HG03139 (cell line): ENCODE results near the gene PI3.
"Not testable (repeated sequence)": the region's sequence is repeated elsewhere in the genome, so short reads cannot be mapped to it uniquely, and the experiment has no call there.

ENCODE experiments used
- ATAC-seq: cut with Tn5 transposase; IDR thresholded peaks from one replicate; pipeline ENCODE4 v1.9.1; 2021; ENCODE audit not compliant: unreplicated experiment

The PI3 gene, protein sequence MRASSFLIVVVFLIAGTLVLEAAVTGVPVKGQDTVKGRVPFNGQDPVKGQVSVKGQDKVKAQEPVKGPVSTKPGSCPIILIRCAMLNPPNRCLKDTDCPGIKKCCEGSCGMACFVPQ

DNA sequence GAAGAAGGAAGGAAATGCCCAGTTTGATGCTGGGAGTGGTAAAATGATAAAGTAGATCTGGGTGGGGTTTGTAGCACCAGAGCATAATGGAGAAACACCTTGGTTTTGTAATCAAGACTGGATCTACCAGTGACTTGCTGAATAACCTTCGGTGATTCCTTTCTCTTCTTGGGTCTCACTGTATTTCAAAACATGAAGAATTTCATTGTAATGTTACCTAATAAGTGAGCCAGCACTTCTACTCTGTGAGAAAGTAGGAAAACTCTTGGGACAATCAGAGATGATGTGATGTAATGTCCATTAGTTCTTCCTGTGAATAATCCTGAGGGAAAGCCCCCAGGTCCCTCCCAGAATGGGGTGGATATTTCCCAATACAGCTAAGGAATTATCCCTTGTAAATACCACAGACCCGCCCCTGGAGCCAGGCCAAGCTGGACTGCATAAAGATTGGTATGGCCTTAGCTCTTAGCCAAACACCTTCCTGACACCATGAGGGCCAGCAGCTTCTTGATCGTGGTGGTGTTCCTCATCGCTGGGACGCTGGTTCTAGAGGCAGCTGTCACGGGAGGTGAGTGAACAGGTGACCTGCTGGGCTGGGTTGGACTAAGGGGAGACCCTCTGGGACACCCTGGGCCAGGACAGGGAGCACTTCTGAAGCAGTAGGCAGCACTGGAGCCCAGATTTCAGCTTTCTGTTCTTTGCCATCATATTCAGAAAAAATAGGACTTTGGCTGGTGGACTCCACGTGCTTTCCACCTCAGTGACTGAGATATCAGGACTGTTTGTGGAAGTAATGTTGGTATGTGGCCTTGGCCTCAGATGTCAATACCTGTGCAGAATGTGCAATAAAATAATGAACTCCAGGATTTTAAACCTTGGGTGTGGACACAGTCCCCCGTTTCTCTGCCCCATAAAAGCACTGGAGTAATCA lies at the start of gene PI3:
PI3 (plus strand) TSS at position 469 of the 931 bp plus-strand sequence; CDS start at position 490, 21 bp downstream.
- no peak for ATAC-seq

DNA sequence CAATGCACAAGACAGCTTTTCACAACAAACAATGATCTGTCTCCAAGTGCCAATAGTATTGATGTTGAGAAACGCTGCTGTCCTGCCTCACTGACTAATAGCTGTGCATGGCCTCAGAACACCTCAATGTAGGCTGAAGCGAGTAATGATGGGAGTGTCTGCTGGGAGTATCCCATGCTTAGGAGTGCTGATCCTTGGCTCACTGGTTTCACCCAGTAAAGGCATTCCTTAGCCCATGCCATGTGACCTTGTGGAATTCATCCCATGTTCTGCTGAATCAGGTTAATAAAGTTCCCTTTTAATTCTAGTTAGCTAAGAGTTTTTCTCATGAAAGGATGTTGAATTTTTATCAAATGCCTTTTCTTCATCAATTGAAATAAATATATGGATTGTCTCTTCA lies 46.6 kb upstream of the PI3 start:
- ATAC-seq = no peak

DNA sequence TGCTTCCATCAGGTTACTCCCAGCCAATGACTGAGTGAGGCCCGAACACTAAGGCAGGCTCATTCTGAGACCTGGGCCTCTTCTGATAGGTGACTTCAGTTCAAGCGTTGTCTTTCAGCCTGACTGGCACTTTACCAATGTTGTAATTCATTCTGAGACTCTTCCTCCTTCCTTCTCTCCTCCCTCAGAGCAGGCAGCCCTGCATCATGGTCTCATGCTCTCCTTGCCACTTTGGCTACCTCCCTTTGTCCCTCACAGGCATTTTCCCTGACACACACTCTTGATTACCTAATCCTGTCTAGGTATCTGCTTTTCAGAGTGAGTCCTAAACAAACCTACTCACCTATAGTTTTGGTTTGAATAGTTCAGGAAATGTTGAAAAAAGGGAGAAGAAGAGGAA lies 37.8 kb upstream of the PI3 start:
- ATAC-seq = no peak

DNA sequence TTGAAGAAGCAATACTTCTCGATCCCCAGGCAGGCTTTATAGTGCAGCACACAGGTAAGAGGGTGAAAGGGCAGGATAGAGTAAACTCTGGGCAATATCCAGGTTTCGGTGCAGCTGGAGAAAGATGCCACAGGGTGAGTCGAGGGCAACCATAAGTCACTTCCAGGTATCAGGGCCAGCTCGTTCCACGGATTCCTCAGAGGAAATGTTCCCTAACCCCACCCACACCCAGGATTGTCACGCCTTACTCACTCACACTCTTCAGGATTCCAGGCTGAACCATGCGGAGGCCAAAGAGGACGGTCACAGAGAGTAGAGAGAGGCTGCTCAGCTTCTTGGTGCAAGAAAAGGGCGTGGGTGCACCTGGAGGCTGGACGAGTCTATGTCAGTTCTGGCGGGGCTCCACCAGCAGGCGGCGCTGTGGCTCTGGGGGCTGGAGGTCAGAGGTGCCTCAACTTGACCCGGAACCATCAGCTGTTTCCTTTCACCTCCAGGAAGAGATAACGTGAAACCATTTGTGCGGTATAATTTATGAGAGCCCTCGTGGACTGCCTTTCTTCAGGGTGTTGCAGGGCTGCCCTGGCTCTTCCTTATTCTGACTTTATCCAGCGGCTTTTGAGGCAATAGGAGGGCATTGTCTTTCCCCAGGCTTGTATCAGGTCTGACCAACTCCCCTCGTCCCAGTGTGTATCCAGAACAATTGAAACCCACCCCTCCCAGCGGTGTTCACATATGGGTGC lies 36.0 kb upstream of the PI3 start:
- ATAC-seq = no peak

DNA sequence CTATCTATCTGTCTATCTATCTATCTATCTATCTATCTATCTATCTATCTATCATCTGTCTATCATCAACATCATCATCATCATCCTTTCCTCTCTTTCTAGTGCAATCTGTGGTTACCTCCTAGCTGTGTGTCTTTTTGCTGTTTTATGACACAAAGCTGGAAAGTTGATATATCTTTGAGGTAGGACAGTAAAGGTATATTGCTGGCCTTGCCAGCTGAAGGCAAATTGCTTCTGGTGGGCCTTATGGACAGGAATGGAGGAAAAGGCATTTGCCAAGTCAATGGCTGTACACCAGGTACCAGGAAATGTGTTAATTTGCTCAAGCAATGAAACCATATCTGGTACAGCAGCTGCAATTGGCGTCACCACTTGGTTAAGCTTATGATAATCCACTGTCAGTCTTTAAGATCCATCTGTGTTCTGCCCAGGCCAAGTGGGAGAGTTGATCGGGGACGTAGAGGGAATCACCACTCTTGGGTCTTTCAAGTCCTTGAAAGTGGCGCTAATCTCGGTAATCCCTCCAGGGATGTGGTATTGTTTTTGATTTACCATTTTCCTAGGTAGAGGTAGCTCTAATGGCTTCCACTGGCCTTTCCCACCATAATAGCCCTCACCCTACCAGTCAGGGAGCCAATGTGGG lies 34.8 kb upstream of the PI3 start:
- ATAC-seq = not testable (repeated sequence)

DNA sequence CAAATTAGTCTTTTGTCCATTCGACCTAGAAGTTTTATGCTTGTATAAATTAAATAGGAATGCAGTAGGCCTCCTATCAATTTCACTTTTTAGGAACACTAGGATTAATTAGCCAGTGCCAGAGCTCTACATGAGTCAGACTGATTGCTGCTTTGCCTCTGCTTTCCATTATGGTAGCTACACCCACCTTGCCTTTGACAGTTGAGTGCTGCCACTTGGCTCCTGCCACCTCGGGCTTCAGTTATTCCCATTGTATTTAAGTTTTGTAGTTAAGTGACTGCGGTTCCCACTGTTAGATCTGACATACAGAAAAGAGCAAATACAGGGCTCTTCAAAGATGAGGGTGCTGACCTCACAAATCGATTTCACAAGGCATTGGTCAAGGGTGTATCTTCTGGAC lies 33.9 kb upstream of the PI3 start:
- no peak for ATAC-seq

DNA sequence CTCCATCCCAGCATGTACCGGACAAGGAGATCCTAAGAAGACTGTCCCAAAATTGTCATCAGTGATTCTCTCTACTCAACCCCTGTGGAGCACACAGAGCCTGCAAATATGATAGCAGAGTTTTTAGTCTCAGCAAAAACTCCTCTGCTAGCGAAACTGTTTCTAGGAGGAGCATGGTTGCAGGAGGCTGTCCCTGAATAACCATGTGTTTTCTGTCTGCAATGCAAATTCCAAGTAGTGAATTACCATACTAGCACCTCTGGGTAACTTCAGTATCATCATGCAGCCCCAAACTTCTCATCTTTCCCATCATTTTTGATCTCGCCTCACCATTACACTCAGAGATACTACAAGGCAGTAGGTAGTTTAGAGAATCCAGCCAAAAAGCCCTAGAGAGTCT lies 25.6 kb upstream of the PI3 start:
- no peak for ATAC-seq

DNA sequence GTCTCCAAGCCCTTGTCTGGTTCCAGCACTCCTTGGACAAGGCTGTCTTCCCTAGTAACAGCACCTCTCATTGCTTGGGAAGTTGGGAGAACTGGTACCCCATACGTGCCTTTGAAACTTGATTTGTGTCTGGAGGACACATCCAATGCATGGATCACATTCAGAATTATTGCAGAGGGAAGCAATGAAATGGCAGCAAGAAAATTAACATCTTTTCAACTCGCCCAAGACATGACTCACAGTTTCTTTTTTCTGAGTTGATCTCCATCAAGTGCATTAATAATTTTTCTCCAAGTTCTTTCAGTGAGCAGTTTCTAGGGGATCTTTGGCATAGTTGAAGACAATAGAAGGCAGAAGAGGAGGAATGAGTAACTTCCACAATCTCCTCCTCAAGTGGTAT lies 22.3 kb upstream of the PI3 start:
- ATAC-seq = no peak

DNA sequence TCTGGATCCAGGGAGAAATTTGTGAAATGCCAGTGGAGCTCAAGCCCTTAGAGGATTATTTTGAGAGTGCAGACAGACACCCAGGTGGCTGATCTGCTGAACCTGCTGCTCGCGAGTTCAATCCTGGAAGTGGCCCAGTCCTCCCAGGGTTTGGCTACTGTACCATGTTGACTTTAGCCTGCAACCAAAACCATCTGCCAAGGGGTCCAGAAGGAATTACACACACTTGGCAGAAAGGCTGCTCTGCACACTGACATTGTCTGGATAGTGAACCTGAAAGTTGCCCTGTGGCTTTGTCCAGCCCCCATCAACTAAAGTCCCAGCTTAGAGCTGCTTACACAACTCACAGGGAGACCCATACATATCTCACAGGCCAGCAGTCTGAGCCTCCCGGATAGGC lies 21.6 kb upstream of the PI3 start:
- no peak for ATAC-seq

DNA sequence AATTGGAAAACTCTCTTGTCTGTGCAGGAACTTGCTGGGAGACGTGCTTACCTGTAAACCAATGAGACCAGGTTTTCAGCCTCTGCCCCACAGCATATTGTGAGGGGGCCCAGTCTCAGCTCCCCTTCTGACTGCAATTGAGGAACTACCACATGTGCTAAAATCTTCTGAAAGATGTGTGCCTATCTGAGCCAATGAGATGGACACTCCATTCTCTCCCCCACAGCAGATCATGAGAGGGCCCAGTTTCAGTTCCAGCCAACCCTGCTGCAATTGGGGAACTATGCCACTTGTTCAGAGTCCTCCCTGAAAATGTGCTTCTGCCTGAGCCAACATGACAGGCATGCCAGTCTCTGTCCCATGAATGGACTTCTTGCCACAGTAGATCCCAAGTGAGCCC lies 20.9 kb upstream of the PI3 start:
- ATAC-seq = no peak

DNA sequence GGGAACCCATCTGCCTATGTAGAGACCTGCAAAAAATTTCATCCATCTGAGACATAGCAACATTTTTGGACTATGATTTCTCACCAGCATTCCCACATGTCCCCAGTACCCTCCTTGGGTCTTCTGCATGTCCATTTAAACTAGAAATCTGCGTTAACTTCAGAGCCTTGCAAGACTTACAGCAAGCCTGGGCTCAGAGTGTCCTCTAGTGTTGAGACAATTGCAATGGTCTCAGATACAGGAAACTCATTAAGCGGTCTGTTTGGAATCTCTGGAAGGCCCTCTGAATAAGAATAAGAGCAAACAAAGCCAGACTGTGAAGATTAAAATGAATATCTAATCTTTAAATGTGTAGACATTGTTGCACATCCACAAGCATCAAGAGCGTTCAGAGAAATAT lies 20.5 kb upstream of the PI3 start:
- ATAC-seq = no peak

DNA sequence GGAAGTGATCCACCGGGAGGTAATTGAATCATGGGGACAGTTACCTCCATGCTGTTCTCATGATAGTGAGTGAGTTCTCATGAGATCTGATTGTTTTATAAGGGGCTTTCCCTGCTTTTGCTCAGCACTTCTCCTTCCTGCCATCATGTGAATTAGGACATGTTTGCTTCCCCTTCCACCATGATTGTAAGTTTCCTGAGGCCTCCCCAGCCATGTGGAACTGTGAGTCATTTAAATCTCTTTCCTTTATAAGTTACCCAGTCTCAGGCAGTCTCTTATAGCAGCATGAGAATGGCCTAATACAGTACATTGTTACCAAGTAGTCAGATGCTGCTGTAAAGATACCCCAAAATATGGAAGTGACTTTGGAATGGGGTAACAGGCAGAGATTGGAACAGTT lies 19.9 kb upstream of the PI3 start:
- ATAC-seq = not testable (repeated sequence)

DNA sequence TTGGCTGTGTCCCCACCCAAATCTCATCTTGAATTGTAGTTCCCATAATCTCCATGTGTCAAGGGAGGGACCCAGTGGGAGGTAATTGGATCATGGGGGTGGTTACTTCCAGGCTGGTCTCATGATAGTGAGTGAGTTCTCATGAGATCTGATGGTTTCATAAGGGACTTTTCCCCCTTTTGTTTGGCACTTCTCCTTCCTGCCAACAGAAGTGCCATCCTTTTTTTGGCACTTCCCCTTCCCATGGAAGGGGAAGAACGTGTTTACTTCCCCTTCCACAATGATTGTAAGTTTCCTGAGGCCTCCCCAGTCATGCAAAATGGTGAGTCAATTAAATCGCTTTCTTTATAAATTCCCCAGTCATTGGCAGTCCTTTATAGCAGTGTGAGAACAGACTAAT lies 18.0 kb upstream of the PI3 start:
- ATAC-seq = no peak

DNA sequence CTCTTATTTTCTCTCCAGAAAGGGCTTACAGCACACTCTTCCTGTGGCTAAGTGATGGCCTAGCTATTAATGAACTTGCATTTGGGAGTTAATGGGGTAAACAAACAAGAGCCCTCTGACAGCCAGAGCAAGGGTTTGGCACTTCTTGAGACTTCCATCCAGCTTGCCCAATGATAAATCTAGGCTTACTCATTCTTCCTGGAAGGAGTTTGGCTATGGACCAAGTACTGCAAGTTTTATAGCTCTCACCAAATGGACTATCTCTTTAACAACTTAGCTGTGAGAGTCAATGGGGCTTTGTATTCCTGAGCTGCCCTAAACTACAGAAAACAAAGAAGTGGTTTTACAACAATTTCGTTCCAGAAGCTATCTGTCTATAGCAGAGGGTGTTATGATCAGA lies 16.7 kb upstream of the PI3 start:
- no peak for ATAC-seq

DNA sequence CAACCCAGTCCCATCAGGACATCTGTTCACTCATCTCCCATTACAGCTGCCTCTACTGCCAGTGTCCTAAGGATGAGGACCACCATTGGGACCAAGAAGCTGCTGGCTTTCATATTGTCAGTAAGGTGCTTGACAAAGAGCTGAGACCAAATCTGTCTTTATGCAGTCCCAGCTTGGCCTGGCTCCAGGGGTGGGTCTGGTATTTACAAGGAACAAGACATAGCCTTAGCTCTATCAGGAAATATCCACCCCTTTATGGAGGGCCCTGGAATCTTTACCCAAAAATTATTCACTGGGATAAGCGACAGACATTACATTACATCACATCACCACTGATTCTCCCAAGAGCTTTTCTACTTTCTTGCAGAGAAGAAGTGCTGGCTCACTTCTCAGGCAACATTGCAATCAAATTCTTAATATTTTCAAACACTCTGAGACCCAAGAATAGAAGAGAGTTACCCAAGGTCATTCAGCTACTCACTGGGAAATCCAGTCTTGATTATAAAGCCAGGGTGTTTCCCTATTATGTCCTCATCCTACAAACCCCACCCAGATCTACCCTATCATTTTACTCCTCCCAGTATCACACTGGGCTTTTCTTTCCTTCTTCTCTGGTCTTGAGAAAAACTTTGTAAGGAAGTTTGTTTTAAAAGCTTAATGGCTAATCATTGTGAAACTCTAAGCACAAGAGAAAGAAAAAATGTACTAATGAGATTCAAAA lies 11.5 kb upstream of the PI3 start:
- ATAC-seq = no peak

DNA sequence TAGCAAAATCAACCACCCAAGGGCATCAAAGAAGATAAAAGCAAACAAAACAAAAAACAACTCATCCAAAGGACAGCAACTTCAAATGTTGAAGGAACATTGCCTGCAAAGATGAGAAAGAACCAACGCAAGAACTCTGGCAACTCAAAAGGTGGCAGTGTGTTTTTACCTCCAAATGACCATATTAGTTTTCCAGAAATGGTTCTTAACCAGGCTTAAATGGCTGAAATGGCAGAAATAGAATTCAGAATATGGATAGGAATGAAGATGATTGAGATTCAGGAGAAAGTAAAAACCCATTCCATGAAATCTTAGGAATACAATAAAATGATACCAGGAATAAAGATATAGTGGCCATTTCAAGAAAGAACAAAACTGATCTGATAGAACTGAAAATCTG lies 9.8 kb upstream of the PI3 start:
- ATAC-seq = no peak

DNA sequence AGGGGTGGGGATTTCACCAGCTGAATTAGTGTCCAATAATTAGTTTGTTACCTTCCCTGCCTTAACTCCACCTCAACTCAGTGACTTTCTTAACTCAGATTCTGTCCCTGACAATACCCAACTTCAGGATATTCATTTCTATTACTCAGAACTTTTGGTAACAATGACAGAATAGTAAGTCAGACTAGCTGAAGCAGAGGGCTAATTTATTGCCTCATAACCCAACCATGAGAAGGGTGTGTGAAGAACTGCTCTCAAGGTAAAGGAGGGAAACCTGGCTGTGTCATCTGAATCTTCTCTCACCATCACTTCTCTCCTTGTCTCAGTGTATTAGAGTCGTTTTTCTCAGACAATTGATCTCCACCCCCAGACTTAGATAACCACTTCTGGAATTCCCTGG lies 1.2 kb upstream of the PI3 start:
- ATAC-seq = no peak

DNA sequence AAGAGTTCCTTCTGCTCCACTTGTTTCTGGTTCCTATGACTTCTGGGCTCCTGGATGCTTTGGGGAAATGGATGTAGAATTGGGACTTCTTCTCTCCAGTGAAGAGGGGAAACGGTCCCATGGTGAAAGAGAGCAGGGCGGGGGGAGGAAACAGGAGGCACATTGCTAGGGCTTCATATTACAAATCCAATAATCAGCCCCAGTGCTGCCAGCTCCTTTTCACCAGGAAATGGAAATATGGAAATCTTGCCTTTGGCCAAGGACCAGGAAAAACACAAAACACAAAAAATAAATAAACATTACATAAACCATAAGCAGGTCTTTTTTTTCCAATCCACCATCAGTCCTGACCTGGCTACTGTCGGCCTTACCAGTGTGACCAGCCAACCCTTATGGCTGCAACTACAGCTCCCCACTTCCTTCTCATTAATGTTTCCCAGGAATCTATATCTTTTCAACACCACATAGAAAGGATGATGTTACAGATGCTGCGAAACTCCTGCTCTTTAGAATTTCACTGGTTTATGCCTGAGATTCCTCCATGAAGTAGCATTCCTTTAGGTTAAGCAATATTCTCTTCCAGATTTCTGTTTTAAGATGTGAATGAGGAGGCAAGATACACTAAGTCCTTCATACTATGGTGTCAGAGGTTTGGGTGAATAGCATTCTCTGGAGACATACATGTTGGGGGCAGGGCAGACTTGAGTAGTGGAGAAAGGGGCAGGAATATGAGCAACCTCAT lies 2.0 kb downstream of the PI3 start:
- ATAC-seq = no peak

DNA sequence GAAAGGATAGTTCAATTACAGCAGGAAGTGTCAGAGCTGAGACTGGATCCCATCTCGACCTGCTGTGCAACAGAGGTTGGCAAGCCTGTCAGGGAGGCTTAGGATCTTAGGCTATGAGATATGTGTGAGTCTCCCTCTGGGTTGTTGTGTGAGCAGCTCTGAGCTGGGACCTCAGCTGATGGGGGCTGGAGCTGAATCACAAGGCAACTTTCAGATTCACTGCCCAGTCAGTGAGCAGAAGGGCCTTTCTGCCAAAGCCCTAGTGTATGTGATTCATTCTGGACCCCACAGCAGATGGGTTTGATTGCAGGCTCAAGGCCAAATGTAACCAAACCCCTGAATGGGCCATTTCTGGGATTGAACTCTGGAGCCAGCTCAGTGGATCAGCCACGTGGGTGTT lies 4.5 kb downstream of the PI3 start:
- no peak for ATAC-seq

DNA sequence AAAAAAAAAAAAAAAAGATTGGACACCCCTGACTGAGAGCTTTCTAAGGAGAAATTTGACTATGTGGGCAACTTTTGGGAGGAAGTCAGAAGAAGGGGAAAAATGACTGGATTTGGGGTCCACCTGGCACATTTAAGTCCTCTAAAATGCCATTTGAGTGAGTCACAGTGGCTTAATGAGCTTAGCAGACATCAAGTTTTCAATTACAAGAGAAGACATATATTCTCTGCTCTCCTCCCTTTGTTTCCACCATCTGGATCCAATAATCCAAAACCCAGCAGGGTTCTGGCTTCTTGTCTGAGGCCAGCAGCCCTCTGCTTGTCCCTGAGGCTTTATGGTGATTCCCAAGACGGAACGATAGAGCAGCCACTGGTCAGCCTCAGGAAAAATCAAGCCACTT lies 6.9 kb downstream of the PI3 start:
- ATAC-seq = no peak
